SJSA1 (cell line): Measurements from ENCODE around the gene GRIK1. TPM values are rescaled to one million over a fixed set of nuclear protein-coding genes. Genes with fewer than 3 reads are reported as not detected.

Experiments used
- DNase-seq, 2 experiments: peaks; one replicate each; pipeline ENCODE4 v3.0.0-alpha.2; 2015 to 2020; ENCODE audit warnings: low spot score in 2 of 2, low read depth in 1 of 2
- H3K27ac ChIP-seq: fragments of 250-450 bp; sonication (Bioruptor Pico); 2 replicates; pipeline ENCODE4 v1.5.1; 2020; ENCODE audit warnings: mild to moderate bottlenecking, moderate library complexity
- H3K27me3 ChIP-seq: fragments of 250-450 bp; sonication (Bioruptor Pico); replicated peaks from 2 replicates; pipeline ENCODE4 v1.5.1; 2020; ENCODE audit warnings: mild to moderate bottlenecking, moderate library complexity
- H3K36me3 ChIP-seq: fragments of 250-450 bp; sonication (Bioruptor Pico); 2 replicates; pipeline ENCODE4 v1.5.1; 2020; ENCODE audit warnings: mild to moderate bottlenecking
- H3K4me1 ChIP-seq: fragments of 250-450 bp; sonication (Bioruptor Pico); replicated peaks from 2 replicates; pipeline ENCODE4 v1.6.1; 2021; ENCODE audit warnings: mild to moderate bottlenecking
- H3K4me3 ChIP-seq: fragments of 250-450 bp; sonication (Bioruptor Pico); 2 replicates; pipeline ENCODE4 v1.5.1; 2020; ENCODE audit warnings: mild to moderate bottlenecking
- H3K9me3 ChIP-seq: fragments of 250-450 bp; sonication (Bioruptor Pico); replicated peaks from 2 replicates; pipeline ENCODE4 v1.5.1; 2020; ENCODE audit warnings: mild to moderate bottlenecking
- total RNA-seq: library from RNA; depleted of rRNA; stranded (reverse); fragments of >200 nt; shearing (Covaris generic); gene quantifications from 2 replicates; pipeline ENCODE4 v1.2.3, GENCODE V29; 2014

GRIK1 gene
- total RNA-seq, 1 experiment from 2014 or later = not detected

GRCh38 chr21:29670228-29670627 is 269.6 kb downstream of the GRIK1 start:
- no peak for DNase-seq
- Histone ChIP-seq H3K27me3 (no peaks in the 10 kb centered on the region), H3K36me3 (no peaks in the 10 kb centered on the region)

GRCh38 chr21:29669416-29669815 is 270.4 kb downstream of the GRIK1 start:
- no peaks in the 10 kb centered on the region for H3K27me3 ChIP-seq
- no peak for DNase-seq
- 0 out of 2 replicates have a peak, but pooled peaks cover 3% of the 10 kb centered on the region for H3K4me1 ChIP-seq
- H3K9me3 ChIP-seq = no peaks in the 10 kb centered on the region; the same call in 1 of the 2 replicates
- H3K27ac ChIP-seq = no peak overlapping the region
- H3K4me3 ChIP-seq = no peak overlapping the region
- H3K36me3 ChIP-seq = no peaks in the 10 kb centered on the region

More at GRCh38 chr21:29670228-29670627, 269.6 kb downstream of the GRIK1 start:
- H3K4me1 ChIP-seq = 0 out of 2 replicates have a peak, but pooled peaks cover 3% of the 10 kb centered on the region
- H3K27ac ChIP-seq = no peak overlapping the region
- H3K9me3 ChIP-seq = no peaks in the 10 kb centered on the region; the same call in 1 of the 2 replicates
- no peak overlapping the region for H3K4me3 ChIP-seq

- Histone ChIP-seq H3K36me3 (no peaks in the 10 kb centered on the region), H3K27me3 (no peaks in the 10 kb centered on the region), H3K4me1 (0 out of 2 replicates have a peak, but pooled peaks cover 3% of the 10 kb centered on the region), H3K9me3 (no peaks in the 10 kb centered on the region; the same call in 1 of the 2 replicates), H3K4me3 (no peak overlapping the region), H3K27ac (no peak overlapping the region)
- DNase-seq = no peak
Measured at GRCh38 chr21:29667651-29668050, 272.1 kb downstream of the GRIK1 start.

GRCh38 chr21:29664615-29665014 is 275.2 kb downstream of the GRIK1 start:
- no peak for DNase-seq
- Histone ChIP-seq H3K4me1 (0 out of 2 replicates have a peak, but pooled peaks cover 3% of the 10 kb centered on the region), H3K27me3 (no peaks in the 10 kb centered on the region)

GRCh38 chr21:29661672-29662442 is 277.9 kb downstream of the GRIK1 start:
- Histone ChIP-seq H3K4me3 (no peak overlapping the region), H3K27ac (no peak overlapping the region), H3K9me3 (no peaks in the 10 kb centered on the region), H3K4me1 (peaks cover 12% of the 10 kb centered on the region), H3K36me3 (no peaks in the 10 kb centered on the region), H3K27me3 (no peaks in the 10 kb centered on the region)
- DNase-seq = no peak

More at GRCh38 chr21:29664615-29665014, 275.2 kb downstream of the GRIK1 start:
- no peak overlapping the region for H3K27ac ChIP-seq
- H3K4me3 ChIP-seq = no peak overlapping the region
- H3K36me3 ChIP-seq = no peaks in the 10 kb centered on the region
- H3K9me3 ChIP-seq = no peaks in the 10 kb centered on the region

GRCh38 chr21:29660047-29660720 is 279.6 kb downstream of the GRIK1 start:
- DNase-seq = no peak
- Histone ChIP-seq H3K27me3 (no peaks in the 10 kb centered on the region), H3K4me1 (peaks cover 15% of the 10 kb centered on the region), H3K36me3 (no peaks in the 10 kb centered on the region), H3K4me3 (no peak overlapping the region), H3K9me3 (no peaks in the 10 kb centered on the region), H3K27ac (no peak overlapping the region)

- no peaks in the 10 kb centered on the region for H3K27me3 ChIP-seq
- no peaks in the 10 kb centered on the region for H3K9me3 ChIP-seq
- no peaks in the 10 kb centered on the region for H3K36me3 ChIP-seq
- DNase-seq = no peak
- no peak overlapping the region for H3K4me3 ChIP-seq
- H3K27ac ChIP-seq = no peak overlapping the region
- peaks cover 15% of the 10 kb centered on the region for H3K4me1 ChIP-seq
Measured at GRCh38 chr21:29658934-29659203, 280.9 kb downstream of the GRIK1 start.

GRCh38 chr21:29658177-29658933 is 281.4 kb downstream of the GRIK1 start:
- no peak overlapping the region for H3K27ac ChIP-seq
- no peaks in the 10 kb centered on the region for H3K27me3 ChIP-seq
- no peaks in the 10 kb centered on the region for H3K9me3 ChIP-seq
- no peaks in the 10 kb centered on the region for H3K36me3 ChIP-seq
- H3K4me3 ChIP-seq = no peak overlapping the region
- H3K4me1 ChIP-seq = peaks cover 15% of the 10 kb centered on the region
- DNase-seq = no peak

- H3K27ac ChIP-seq = peak overlapping the region; percentile 88
Measured at GRCh38 chr21:29657240-29657989, 282.4 kb downstream of the GRIK1 start.

GRCh38 chr21:29656504-29657239 is 283.1 kb downstream of the GRIK1 start:
- no peak overlapping the region for H3K4me3 ChIP-seq
- no peaks in the 10 kb centered on the region for H3K36me3 ChIP-seq
- H3K9me3 ChIP-seq = no peaks in the 10 kb centered on the region
- H3K27me3 ChIP-seq = no peaks in the 10 kb centered on the region
- peak; percentile 45 to 71 for DNase-seq
- peaks cover 15% of the 10 kb centered on the region for H3K4me1 ChIP-seq
- peak overlapping the region; percentile 88 for H3K27ac ChIP-seq

More at GRCh38 chr21:29657240-29657989, 282.4 kb downstream of the GRIK1 start:
- H3K9me3 ChIP-seq = no peaks in the 10 kb centered on the region
- no peak overlapping the region for H3K4me3 ChIP-seq
- peaks cover 15% of the 10 kb centered on the region for H3K4me1 ChIP-seq
- H3K27me3 ChIP-seq = no peaks in the 10 kb centered on the region
- no peak for DNase-seq
- H3K36me3 ChIP-seq = no peaks in the 10 kb centered on the region

- Histone ChIP-seq H3K4me1 (peaks cover 15% of the 10 kb centered on the region), H3K9me3 (no peaks in the 10 kb centered on the region), H3K36me3 (no peaks in the 10 kb centered on the region), H3K27me3 (no peaks in the 10 kb centered on the region), H3K4me3 (no peak overlapping the region), H3K27ac (no peak overlapping the region)
- DNase-seq = no peak
Measured at GRCh38 chr21:29655577-29655976, 284.2 kb downstream of the GRIK1 start.

- no peaks in the 10 kb centered on the region for H3K36me3 ChIP-seq
- H3K27me3 ChIP-seq = no peaks in the 10 kb centered on the region
- peaks cover 15% of the 10 kb centered on the region for H3K4me1 ChIP-seq
- no peaks in the 10 kb centered on the region for H3K9me3 ChIP-seq
- no peak for DNase-seq
- no peak overlapping the region for H3K4me3 ChIP-seq
- H3K27ac ChIP-seq = no peak overlapping the region
Measured at GRCh38 chr21:29654855-29655254, 284.9 kb downstream of the GRIK1 start.

GRCh38 chr21:29654203-29654602 is 285.6 kb downstream of the GRIK1 start:
- no peaks in the 10 kb centered on the region for H3K36me3 ChIP-seq
- H3K27me3 ChIP-seq = no peaks in the 10 kb centered on the region
- no peaks in the 10 kb centered on the region for H3K9me3 ChIP-seq
- no peak for DNase-seq
- H3K4me1 ChIP-seq = peaks cover 15% of the 10 kb centered on the region
- no peak overlapping the region for H3K27ac ChIP-seq
- H3K4me3 ChIP-seq = no peak overlapping the region
